HL-60 (cell line): ENCODE measurements around the gene SLC39A12.

Experiments
- DNase-seq, 2 experiments: peaks; one replicate each; pipeline ENCODE4 v3.0.0-alpha.2; 2010 to 2020; ENCODE audit warnings: low read depth in 1 of 2, low spot score in 1 of 2
- H3K27ac ChIP-seq: fragments of 250-450 bp; sonication (Bioruptor Pico); replicated peaks from 2 replicates; pipeline ENCODE4 v1.5.1; 2020; ENCODE audit warnings: mild to moderate bottlenecking, moderate library complexity
- H3K27me3 ChIP-seq: fragments of 250-450 bp; sonication (Bioruptor Pico); 2 replicates; pipeline ENCODE4 v1.5.1; 2021; ENCODE audit warnings: mild to moderate bottlenecking, moderate library complexity; ENCODE audit not compliant: insufficient read depth, poor library complexity, severe bottlenecking
- H3K4me3 ChIP-seq: replicated peaks from 2 replicates; pipeline ENCODE4 v1.5.1; 2011; ENCODE audit warnings: mild to moderate bottlenecking, control low read depth, low read length; ENCODE audit not compliant: insufficient read depth
- GABPA ChIP-seq: IDR thresholded peaks from 2 replicates; pipeline ENCODE4 v1.6.1; 2012; ENCODE audit warnings: low read depth
- POLR2AphosphoS5 ChIP-seq: IDR thresholded peaks from 2 replicates; pipeline ENCODE4 v1.6.1; 2012; ENCODE audit warnings: low read depth
- SPI1 ChIP-seq: IDR thresholded peaks from 2 replicates; pipeline ENCODE4 v1.6.1; 2012; ENCODE audit warnings: low read depth, mild to moderate bottlenecking, borderline replicate concordance
- TF ChIP-seq, protein P1 (sequence below): IDR thresholded peaks from 2 replicates; pipeline ENCODE4 v1.6.1; 2012; ENCODE audit warnings: low read depth; ENCODE audit not compliant: insufficient replicate concordance
- TF ChIP-seq, protein P2 (sequence below): IDR thresholded peaks from one replicate; pipeline ENCODE4 v1.5.1; 2011; ENCODE audit warnings: low read length, control low read depth, inconsistent platforms; ENCODE audit not compliant: insufficient read depth

The SLC39A12 gene

DNA sequence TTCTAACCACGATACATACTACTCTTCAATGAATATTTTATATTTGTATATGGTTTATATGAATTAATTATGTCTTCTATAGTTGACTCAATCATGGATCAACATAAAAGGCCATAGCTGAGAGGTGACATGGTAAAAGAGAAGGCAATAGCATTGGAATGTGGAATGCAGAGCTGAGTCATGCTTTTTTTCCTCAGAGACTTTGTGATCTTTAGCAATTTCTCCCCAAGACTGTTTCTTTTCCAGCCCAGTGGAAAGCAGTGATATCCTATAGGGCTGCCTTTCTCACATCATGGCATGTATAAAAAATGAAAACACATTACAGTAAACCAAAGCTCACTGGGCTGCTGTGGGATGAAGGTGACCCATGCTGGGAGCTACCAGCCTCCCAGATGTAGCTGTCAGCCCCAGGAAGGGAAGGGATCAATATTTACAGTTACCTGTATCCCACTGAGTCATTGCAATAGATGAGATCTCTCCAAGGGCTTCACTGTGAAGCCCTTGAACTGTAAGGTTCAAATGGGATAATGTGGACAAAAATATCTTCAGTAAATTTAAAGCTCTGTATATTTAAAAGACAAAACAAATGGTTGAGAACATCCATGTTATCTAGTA lies 30.2 kb downstream of the SLC39A12 start:
- no peak overlapping the region for H3K27ac ChIP-seq
- no peak overlapping the region for H3K4me3 ChIP-seq
- TF ChIP-seq, protein P1, sequence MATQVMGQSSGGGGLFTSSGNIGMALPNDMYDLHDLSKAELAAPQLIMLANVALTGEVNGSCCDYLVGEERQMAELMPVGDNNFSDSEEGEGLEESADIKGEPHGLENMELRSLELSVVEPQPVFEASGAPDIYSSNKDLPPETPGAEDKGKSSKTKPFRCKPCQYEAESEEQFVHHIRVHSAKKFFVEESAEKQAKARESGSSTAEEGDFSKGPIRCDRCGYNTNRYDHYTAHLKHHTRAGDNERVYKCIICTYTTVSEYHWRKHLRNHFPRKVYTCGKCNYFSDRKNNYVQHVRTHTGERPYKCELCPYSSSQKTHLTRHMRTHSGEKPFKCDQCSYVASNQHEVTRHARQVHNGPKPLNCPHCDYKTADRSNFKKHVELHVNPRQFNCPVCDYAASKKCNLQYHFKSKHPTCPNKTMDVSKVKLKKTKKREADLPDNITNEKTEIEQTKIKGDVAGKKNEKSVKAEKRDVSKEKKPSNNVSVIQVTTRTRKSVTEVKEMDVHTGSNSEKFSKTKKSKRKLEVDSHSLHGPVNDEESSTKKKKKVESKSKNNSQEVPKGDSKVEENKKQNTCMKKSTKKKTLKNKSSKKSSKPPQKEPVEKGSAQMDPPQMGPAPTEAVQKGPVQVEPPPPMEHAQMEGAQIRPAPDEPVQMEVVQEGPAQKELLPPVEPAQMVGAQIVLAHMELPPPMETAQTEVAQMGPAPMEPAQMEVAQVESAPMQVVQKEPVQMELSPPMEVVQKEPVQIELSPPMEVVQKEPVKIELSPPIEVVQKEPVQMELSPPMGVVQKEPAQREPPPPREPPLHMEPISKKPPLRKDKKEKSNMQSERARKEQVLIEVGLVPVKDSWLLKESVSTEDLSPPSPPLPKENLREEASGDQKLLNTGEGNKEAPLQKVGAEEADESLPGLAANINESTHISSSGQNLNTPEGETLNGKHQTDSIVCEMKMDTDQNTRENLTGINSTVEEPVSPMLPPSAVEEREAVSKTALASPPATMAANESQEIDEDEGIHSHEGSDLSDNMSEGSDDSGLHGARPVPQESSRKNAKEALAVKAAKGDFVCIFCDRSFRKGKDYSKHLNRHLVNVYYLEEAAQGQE = no peak
- no peaks in the 10 kb centered on the region for H3K27me3 ChIP-seq
- DNase-seq = no peak

- H3K4me3 ChIP-seq = no peak overlapping the region
- H3K27me3 ChIP-seq = no peaks in the 10 kb centered on the region
- TF ChIP-seq SPI1 = no peak
- no peak for TF ChIP-seq GABPA
- TF ChIP-seq, protein P1 = no peak
- TF ChIP-seq, protein P2, sequence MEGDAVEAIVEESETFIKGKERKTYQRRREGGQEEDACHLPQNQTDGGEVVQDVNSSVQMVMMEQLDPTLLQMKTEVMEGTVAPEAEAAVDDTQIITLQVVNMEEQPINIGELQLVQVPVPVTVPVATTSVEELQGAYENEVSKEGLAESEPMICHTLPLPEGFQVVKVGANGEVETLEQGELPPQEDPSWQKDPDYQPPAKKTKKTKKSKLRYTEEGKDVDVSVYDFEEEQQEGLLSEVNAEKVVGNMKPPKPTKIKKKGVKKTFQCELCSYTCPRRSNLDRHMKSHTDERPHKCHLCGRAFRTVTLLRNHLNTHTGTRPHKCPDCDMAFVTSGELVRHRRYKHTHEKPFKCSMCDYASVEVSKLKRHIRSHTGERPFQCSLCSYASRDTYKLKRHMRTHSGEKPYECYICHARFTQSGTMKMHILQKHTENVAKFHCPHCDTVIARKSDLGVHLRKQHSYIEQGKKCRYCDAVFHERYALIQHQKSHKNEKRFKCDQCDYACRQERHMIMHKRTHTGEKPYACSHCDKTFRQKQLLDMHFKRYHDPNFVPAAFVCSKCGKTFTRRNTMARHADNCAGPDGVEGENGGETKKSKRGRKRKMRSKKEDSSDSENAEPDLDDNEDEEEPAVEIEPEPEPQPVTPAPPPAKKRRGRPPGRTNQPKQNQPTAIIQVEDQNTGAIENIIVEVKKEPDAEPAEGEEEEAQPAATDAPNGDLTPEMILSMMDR = no peak
- no peak for TF ChIP-seq POLR2AphosphoS5
- H3K27ac ChIP-seq = no peak overlapping the region
- DNase-seq = no peak
These were observed 32.3 kb downstream of the SLC39A12 start for GRCh38 chr10:17984056-17984455.

GRCh38 chr10:17984563-17984962 lies 32.8 kb downstream of the SLC39A12 start:
- Histone ChIP-seq H3K4me3 (no peak overlapping the region), H3K27ac (no peak overlapping the region), H3K27me3 (no peaks in the 10 kb centered on the region)
- no peak for TF ChIP-seq POLR2AphosphoS5
- TF ChIP-seq SPI1 = no peak
- no peak for TF ChIP-seq GABPA
- TF ChIP-seq, protein P2 = no peak
- TF ChIP-seq, protein P1 = no peak
- no peak for DNase-seq
